NT2/D1 (cell line): ENCODE results near the gene PPM1H.

Source experiments
- DNase-seq: peaks from one replicate; pipeline ENCODE4 v3.0.0-alpha.2; 2011; ENCODE audit warnings: low read depth, low spot score
- H3K27me3 ChIP-seq: 2 replicates; pipeline ENCODE4 v1.6.0; 2011; ENCODE audit warnings: mild to moderate bottlenecking; ENCODE audit not compliant: insufficient read length, insufficient read depth
- H3K36me3 ChIP-seq: 2 replicates; pipeline ENCODE4 v1.6.1; 2011; ENCODE audit warnings: mild to moderate bottlenecking, low read length, mixed read lengths; ENCODE audit not compliant: insufficient read depth, insufficient read length
- H3K4me1 ChIP-seq: 2 replicates; pipeline ENCODE4 v1.5.1; 2011; ENCODE audit not compliant: insufficient read depth, insufficient read length
- H3K4me3 ChIP-seq: 2 replicates; pipeline ENCODE4 v1.5.1; 2011; ENCODE audit warnings: low read depth; ENCODE audit not compliant: insufficient read length
- H3K9ac ChIP-seq: 2 replicates; pipeline ENCODE4 v1.6.0; 2011; ENCODE audit warnings: low read depth; ENCODE audit not compliant: insufficient read length
- H3K9me3 ChIP-seq: 2 replicates; pipeline ENCODE4 v1.5.1; 2011; ENCODE audit warnings: mild to moderate bottlenecking, low read length; ENCODE audit not compliant: insufficient read depth
- SUZ12 ChIP-seq: IDR thresholded peaks from 2 replicates; pipeline ENCODE4 v1.6.1; 2011; ENCODE audit not compliant: insufficient read length, insufficient read depth; ENCODE audit errors: extremely low read depth
- YY1 ChIP-seq: IDR thresholded peaks from 2 replicates; pipeline ENCODE4 v1.6.1; 2011; ENCODE audit not compliant: insufficient read length, insufficient read depth
- ZNF274 ChIP-seq: IDR thresholded peaks from 2 replicates; pipeline ENCODE4 v1.6.1; 2011; ENCODE audit warnings: mild to moderate bottlenecking, low read depth, low read length

The PPM1H gene

GRCh38 chr12:62716866-62717525 is 218.0 kb downstream of the PPM1H start:
- peaks cover 4% of the 10 kb centered on the region for H3K36me3 ChIP-seq
- H3K27me3 ChIP-seq = no peaks in the 10 kb centered on the region
- peaks cover 8% of the 10 kb centered on the region for H3K4me1 ChIP-seq
- no peak overlapping the region for H3K4me3 ChIP-seq
- no peaks in the 10 kb centered on the region for H3K9me3 ChIP-seq
- TF ChIP-seq SUZ12 (no peak), YY1 (no peak), ZNF274 (no peak)
- no peak overlapping the region for H3K9ac ChIP-seq
- DNase-seq = no peak

GRCh38 chr12:62716037-62716436 is 218.9 kb downstream of the PPM1H start:
- Histone ChIP-seq H3K4me3 (no peak overlapping the region), H3K27me3 (no peaks in the 10 kb centered on the region), H3K9ac (no peak overlapping the region), H3K36me3 (peaks cover 6% of the 10 kb centered on the region), H3K9me3 (no peaks in the 10 kb centered on the region), H3K4me1 (peaks cover 8% of the 10 kb centered on the region)
- no peak for TF ChIP-seq ZNF274
- TF ChIP-seq SUZ12 = no peak
- TF ChIP-seq YY1 = no peak
- DNase-seq = no peak

GRCh38 chr12:62714774-62715721 is 219.9 kb downstream of the PPM1H start:
- Histone ChIP-seq H3K36me3 (peaks cover 6% of the 10 kb centered on the region), H3K27me3 (no peaks in the 10 kb centered on the region), H3K4me1 (peaks cover 8% of the 10 kb centered on the region), H3K9me3 (no peaks in the 10 kb centered on the region), H3K9ac (no peak overlapping the region), H3K4me3 (no peak overlapping the region)
- DNase-seq = no peak
- TF ChIP-seq SUZ12 (no peak), YY1 (no peak), ZNF274 (no peak)

- Histone ChIP-seq H3K4me3 (no peak overlapping the region), H3K4me1 (peaks cover 8% of the 10 kb centered on the region)
These were observed 220.7 kb downstream of the PPM1H start for GRCh38 chr12:62714181-62714773.

GRCh38 chr12:62713723-62714122 is 221.2 kb downstream of the PPM1H start:
- no peak overlapping the region for H3K4me3 ChIP-seq
- peaks cover 8% of the 10 kb centered on the region for H3K4me1 ChIP-seq
- no peaks in the 10 kb centered on the region for H3K27me3 ChIP-seq
- no peaks in the 10 kb centered on the region for H3K9me3 ChIP-seq
- no peak for DNase-seq
- no peak for TF ChIP-seq YY1
- no peak for TF ChIP-seq ZNF274
- TF ChIP-seq SUZ12 = no peak
- no peak overlapping the region for H3K9ac ChIP-seq
- peaks cover 2% of the 10 kb centered on the region for H3K36me3 ChIP-seq

More at GRCh38 chr12:62714181-62714773, 220.7 kb downstream of the PPM1H start:
- no peak for DNase-seq
- H3K36me3 ChIP-seq = peaks cover 2% of the 10 kb centered on the region
- no peaks in the 10 kb centered on the region for H3K27me3 ChIP-seq
- TF ChIP-seq YY1 (no peak), ZNF274 (no peak), SUZ12 (no peak)
- H3K9ac ChIP-seq = no peak overlapping the region
- no peaks in the 10 kb centered on the region for H3K9me3 ChIP-seq

- TF ChIP-seq SUZ12 = no peak
- TF ChIP-seq YY1 = no peak
- no peak for TF ChIP-seq ZNF274
- H3K4me3 ChIP-seq = no peak overlapping the region
- H3K9me3 ChIP-seq = no peaks in the 10 kb centered on the region
- peaks cover 2% of the 10 kb centered on the region for H3K36me3 ChIP-seq
- no peak overlapping the region for H3K9ac ChIP-seq
- H3K4me1 ChIP-seq = peaks cover 8% of the 10 kb centered on the region
- DNase-seq = no peak
- no peaks in the 10 kb centered on the region for H3K27me3 ChIP-seq
These were observed 222.0 kb downstream of the PPM1H start for GRCh38 chr12:62712681-62713573.
